ENCODE results near the gene CCDC28B. TPM values are rescaled to one million over a fixed set of nuclear protein-coding genes. Genes with fewer than 3 reads are reported as not detected.
A peak's percentile ranks its signal among the peaks of the same experiment; 100 is the strongest.

Gene CCDC28B
- total RNA-seq, 1 donor from 2014 or later: 38.1 TPM

- intact Hi-C loops (cut with micrococcal nuclease): loop anchor here (5.0 kb wide), 3 partner anchors 34 to 169 kb away; partner anchors contain the start of genes KHDRBS1 and LCK
- peaks cover 47% of the 10 kb centered on the region for H3K4me1 Mint-ChIP-seq
- peak overlapping the region; percentile 98 for H3K4me3 Mint-ChIP-seq
- no peak for DNase-seq
- peaks cover 52% of the 10 kb centered on the region for H3K36me3 Mint-ChIP-seq (ENCODE audit: low read depth)
- H3K27me3 Mint-ChIP-seq: no peaks in the 10 kb centered on the region
- peak overlapping the region; percentile 99 for H3K27ac Mint-ChIP-seq
- H3K9me3 Mint-ChIP-seq: no peaks in the 10 kb centered on the region
These were observed 19.3 kb upstream of the CCDC28B start for GRCh38 chr1:32181065-32181464.

DNA sequence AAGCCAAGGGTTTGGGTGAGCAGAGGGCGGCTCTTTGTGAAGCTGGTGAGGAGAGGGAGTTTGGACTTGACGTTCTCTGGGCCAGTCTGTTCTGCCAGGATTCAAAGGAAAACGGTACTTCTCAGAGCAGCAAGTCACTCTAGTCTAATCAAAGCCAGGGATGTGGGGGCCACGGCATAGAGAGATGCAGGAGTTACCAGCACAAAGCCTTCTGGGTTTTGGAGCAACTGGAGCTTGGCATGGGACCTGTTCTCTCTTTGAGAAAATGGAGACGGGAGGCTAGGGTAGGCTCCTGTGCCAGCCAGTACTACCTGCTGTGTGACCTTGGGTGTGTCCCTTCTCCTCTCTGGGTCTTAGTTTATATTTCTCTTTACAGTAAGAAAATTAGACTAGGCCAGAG is 18.8 kb upstream of the CCDC28B start:
- Mint-ChIP-seq H3K27me3 (no peaks in the 10 kb centered on the region), H3K4me3 (peak overlapping the region; percentile 98), H3K4me1 (peaks cover 52% of the 10 kb centered on the region), H3K27ac (peak overlapping the region; percentile 70), H3K9me3 (no peaks in the 10 kb centered on the region), H3K36me3 (ENCODE audit: low read depth) (peaks cover 57% of the 10 kb centered on the region)
- DNase-seq: no peak
- intact Hi-C loops (cut with micrococcal nuclease): loop anchor here (5.0 kb wide), 3 partner anchors 34 to 169 kb away; partner anchors contain the start of genes KHDRBS1 and LCK

DNA sequence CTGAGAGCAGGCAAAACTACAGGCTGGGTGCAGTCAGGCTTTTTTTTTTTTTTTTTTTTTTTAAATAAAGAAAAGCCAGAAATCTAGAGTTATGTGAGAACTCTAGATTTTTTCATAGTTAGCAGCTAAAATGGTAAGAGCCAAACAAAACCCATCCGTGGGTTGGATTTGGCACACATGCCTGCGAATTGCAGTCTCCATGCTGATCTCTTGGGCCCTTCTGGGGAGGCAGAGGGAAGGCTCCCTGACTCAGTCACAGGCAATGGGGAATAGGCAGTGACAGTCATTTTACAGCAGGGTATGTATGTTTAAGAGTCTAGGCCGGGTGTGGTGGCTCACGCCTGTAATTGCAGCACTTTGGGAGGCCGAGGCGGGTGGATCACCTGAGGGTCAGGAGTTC is 18.3 kb upstream of the CCDC28B start:
- H3K4me1 Mint-ChIP-seq: peaks cover 54% of the 10 kb centered on the region

DNA sequence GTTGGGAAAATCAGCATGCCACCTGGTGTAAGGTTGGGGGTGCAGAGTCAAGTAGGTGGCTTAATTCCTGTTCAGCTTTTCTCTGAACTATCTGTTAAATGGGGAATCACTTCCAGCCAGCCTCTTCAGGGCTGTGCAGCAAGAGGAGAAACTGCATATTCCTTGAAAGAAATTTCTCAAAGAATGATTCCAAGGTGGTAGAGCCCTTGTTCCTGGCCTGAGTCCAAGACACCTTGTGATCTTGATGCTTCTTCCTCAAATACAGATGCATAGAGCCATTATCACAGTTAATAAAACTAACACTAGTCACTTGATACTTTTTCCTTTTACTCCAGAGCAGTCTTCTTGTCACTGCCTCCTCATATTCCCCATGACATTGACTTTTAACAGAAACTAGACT is 15.7 kb upstream of the CCDC28B start:
- peak overlapping the region; percentile 71 for H3K4me3 Mint-ChIP-seq
- no peak for DNase-seq
- intact Hi-C loops (cut with micrococcal nuclease): loop anchor here (5.0 kb wide), 3 partner anchors 37 to 172 kb away; partner anchors contain the start of genes KHDRBS1 and LCK
- no peaks in the 10 kb centered on the region for H3K9me3 Mint-ChIP-seq
- H3K4me1 Mint-ChIP-seq: peaks cover 49% of the 10 kb centered on the region
- peaks cover 75% of the 10 kb centered on the region for H3K36me3 Mint-ChIP-seq (ENCODE audit: low read depth)
- no peaks in the 10 kb centered on the region for H3K27me3 Mint-ChIP-seq
- H3K27ac Mint-ChIP-seq: peak overlapping the region; percentile 65

More for the DNA sequence above, 18.3 kb upstream of the CCDC28B start:
- no peak for DNase-seq
- Mint-ChIP-seq H3K27ac (peak overlapping the region; percentile 58), H3K4me3 (peak overlapping the region; percentile 98), H3K36me3 (ENCODE audit: low read depth) (peaks cover 58% of the 10 kb centered on the region), H3K9me3 (no peaks in the 10 kb centered on the region), H3K27me3 (no peaks in the 10 kb centered on the region)
- intact Hi-C loops (cut with micrococcal nuclease): loop anchor here (5.0 kb wide), 3 partner anchors 35 to 170 kb away; partner anchors contain the start of genes KHDRBS1 and LCK

- DNase-seq: no peak
- peaks cover 72% of the 10 kb centered on the region for H3K36me3 Mint-ChIP-seq (ENCODE audit: low read depth)
- peaks cover 46% of the 10 kb centered on the region for H3K4me1 Mint-ChIP-seq
- no peaks in the 10 kb centered on the region for H3K9me3 Mint-ChIP-seq
- intact Hi-C loops (cut with micrococcal nuclease): no loop called here
- H3K27me3 Mint-ChIP-seq: no peaks in the 10 kb centered on the region
- H3K4me3 Mint-ChIP-seq: peak overlapping the region; percentile 68
- H3K27ac Mint-ChIP-seq: peak overlapping the region; percentile 85
These were observed 14.3 kb upstream of the CCDC28B start for GRCh38 chr1:32186077-32186476.

- Mint-ChIP-seq H3K27ac (peak overlapping the region; percentile 85), H3K36me3 (ENCODE audit: low read depth) (peaks cover 72% of the 10 kb centered on the region), H3K9me3 (no peaks in the 10 kb centered on the region), H3K27me3 (no peaks in the 10 kb centered on the region), H3K4me1 (peaks cover 42% of the 10 kb centered on the region), H3K4me3 (peak overlapping the region; percentile 68)
- DNase-seq: no peak
- intact Hi-C loops (cut with micrococcal nuclease): no loop called here
These were observed 13.9 kb upstream of the CCDC28B start for GRCh38 chr1:32186491-32186890.

- Mint-ChIP-seq H3K27ac (no peak overlapping the region), H3K36me3 (ENCODE audit: low read depth) (peaks cover 75% of the 10 kb centered on the region), H3K4me1 (peaks cover 38% of the 10 kb centered on the region), H3K9me3 (no peaks in the 10 kb centered on the region), H3K4me3 (no peak overlapping the region), H3K27me3 (no peaks in the 10 kb centered on the region)
- DNase-seq: no peak
- intact Hi-C loops (cut with micrococcal nuclease): no loop called here
These were observed 12.5 kb upstream of the CCDC28B start for GRCh38 chr1:32187850-32188249.

DNA sequence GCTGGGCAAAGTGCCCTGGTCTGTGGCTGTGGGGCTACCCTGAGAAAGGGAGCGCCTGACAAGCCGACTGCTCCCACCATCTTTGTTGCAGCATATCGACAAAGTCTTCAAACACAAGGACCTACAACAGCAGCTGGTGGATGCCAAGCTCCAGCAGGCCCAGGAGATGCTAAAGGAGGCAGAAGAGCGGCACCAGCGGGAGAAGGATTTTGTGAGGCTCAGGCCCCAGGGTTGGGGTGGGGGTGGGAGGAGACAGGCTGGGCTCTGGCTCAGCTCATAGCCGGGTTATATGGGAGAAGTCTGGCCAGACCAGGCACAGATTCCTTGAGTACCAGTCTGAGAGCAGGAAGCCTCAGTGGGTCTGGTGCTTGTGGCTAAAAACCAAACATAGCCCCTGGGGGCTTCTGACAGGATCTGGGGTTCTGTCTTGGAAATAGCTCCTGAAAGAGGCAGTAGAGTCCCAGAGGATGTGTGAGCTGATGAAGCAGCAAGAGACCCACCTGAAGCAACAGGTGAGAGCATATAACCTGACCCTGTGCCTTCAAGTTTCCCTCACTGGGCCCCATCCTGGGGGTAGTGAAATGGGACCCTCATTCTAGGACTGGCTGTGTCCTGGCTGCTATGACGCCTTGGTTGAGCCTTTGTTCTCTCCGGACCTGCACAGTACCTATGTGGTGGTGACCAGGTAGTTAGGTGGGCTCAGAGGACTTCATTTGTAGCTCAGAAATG is 8.0 kb upstream of the CCDC28B start:
- Mint-ChIP-seq H3K27me3 (no peaks in the 10 kb centered on the region), H3K27ac (no peak overlapping the region), H3K9me3 (no peaks in the 10 kb centered on the region), H3K4me1 (peaks cover 51% of the 10 kb centered on the region), H3K36me3 (ENCODE audit: low read depth) (peaks cover 86% of the 10 kb centered on the region), H3K4me3 (no peak overlapping the region)
- no peak for DNase-seq
- intact Hi-C loops (cut with micrococcal nuclease): no loop called here

DNA sequence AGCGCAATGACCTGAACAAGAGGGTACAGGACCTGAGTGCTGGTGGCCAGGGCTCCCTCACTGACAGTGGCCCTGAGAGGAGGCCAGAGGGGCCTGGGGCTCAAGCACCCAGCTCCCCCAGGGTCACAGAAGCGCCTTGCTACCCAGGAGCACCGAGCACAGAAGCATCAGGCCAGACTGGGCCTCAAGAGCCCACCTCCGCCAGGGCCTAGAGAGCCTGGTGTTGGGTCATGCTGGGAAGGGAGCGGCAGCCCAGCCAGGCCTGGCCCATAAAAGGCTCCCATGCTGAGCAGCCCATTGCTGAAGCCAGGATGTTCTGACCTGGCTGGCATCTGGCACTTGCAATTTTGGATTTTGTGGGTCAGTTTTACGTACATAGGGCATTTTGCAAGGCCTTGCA is 5.4 kb upstream of the CCDC28B start:
- peak overlapping the region; percentile 12 for H3K4me3 Mint-ChIP-seq
- intact Hi-C loops (cut with micrococcal nuclease): no loop called here
- H3K9me3 Mint-ChIP-seq: no peaks in the 10 kb centered on the region
- peaks cover 64% of the 10 kb centered on the region for H3K4me1 Mint-ChIP-seq
- H3K27me3 Mint-ChIP-seq: no peaks in the 10 kb centered on the region
- H3K36me3 Mint-ChIP-seq (ENCODE audit: low read depth): peaks cover 73% of the 10 kb centered on the region
- no peak overlapping the region for H3K27ac Mint-ChIP-seq
- no peak for DNase-seq

DNA sequence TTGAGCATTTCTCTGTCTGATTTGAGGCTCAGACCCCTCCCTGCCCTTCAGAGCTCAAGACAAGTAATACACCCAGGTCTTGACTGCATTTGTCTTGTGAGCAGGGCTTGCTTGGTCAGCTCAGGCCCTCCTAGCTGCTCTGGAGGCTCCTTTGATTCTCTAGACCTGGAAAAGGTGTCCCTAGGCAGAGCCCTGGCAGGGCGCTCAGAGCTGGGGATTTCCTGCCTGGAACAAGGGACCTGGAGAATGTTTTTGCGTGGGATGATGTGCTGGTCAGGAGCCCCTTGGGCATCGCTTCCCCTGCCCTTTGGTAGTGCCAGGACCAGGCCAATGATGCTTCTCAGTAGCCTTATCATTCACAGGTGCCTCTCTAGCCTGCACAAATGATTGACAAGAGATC is 4.9 kb upstream of the CCDC28B start:
- peaks cover 72% of the 10 kb centered on the region for H3K36me3 Mint-ChIP-seq (ENCODE audit: low read depth)
- H3K9me3 Mint-ChIP-seq: no peaks in the 10 kb centered on the region
- no peak for DNase-seq
- peaks cover 69% of the 10 kb centered on the region for H3K4me1 Mint-ChIP-seq
- no peaks in the 10 kb centered on the region for H3K27me3 Mint-ChIP-seq
- H3K4me3 Mint-ChIP-seq: peak overlapping the region; percentile 51
- intact Hi-C loops (cut with micrococcal nuclease): no loop called here
- no peak overlapping the region for H3K27ac Mint-ChIP-seq

- peak overlapping the region; percentile 51 for H3K4me3 Mint-ChIP-seq
These were observed 4.2 kb upstream of the CCDC28B start for GRCh38 chr1:32195972-32196823.

DNA sequence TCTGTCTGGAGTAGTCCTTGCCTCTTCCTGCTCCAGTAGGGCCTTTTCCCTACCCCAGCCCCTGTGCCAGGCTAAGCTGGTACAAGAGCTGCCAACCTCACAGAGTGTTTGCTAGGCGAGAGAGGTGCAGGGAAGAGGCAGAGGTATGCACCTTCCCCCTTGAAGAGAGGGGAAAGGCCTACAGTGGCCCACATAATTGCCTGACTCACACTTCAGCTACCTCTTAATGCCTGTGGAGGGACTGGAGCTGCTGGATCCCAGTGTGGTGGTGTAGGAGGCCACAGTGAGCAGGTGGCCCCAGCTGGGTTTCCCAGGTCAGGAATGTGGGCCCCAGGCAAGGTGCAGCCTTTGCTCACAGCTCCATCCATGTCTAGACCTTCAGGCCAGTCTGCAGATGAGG is 3.3 kb upstream of the CCDC28B start:
- DNase-seq: no peak
- Mint-ChIP-seq H3K36me3 (ENCODE audit: low read depth) (peaks cover 66% of the 10 kb centered on the region), H3K27me3 (no peaks in the 10 kb centered on the region), H3K4me3 (peak overlapping the region; percentile 18), H3K9me3 (no peaks in the 10 kb centered on the region), H3K4me1 (peaks cover 73% of the 10 kb centered on the region), H3K27ac (peak overlapping the region; percentile 45)
- intact Hi-C loops (cut with micrococcal nuclease): no loop called here

More at GRCh38 chr1:32195972-32196823, 4.2 kb upstream of the CCDC28B start:
- Mint-ChIP-seq H3K9me3 (no peaks in the 10 kb centered on the region), H3K27me3 (no peaks in the 10 kb centered on the region), H3K36me3 (ENCODE audit: low read depth) (peaks cover 69% of the 10 kb centered on the region), H3K4me1 (peaks cover 69% of the 10 kb centered on the region), H3K27ac (peak overlapping the region; percentile 78)
- peak; percentile 78 for DNase-seq
- intact Hi-C loops (cut with micrococcal nuclease): no loop called here

DNA sequence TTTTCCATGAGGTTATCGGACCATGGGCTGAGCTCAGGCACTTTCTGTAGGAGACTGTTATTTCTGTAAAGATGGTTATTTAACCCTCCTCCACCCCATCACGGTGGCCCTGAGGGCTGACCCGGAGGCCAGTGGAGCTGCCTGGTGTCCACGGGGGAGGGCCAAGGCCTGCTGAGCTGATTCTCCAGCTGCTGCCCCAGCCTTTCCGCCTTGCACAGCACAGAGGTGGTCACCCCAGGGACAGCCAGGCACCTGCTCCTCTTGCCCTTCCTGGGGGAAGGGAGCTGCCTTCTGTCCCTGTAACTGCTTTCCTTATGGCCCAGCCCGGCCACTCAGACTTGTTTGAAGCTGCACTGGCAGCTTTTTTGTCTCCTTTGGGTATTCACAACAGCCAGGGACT is 2.6 kb upstream of the CCDC28B start:
- Mint-ChIP-seq H3K4me1 (peaks cover 76% of the 10 kb centered on the region), H3K9me3 (no peaks in the 10 kb centered on the region), H3K4me3 (no peak overlapping the region), H3K36me3 (ENCODE audit: low read depth) (peaks cover 59% of the 10 kb centered on the region), H3K27me3 (no peaks in the 10 kb centered on the region), H3K27ac (peak overlapping the region; percentile 61)
- DNase-seq: no peak
- intact Hi-C loops (cut with micrococcal nuclease): no loop called here
